ENCODE results near the gene VWA8.

GRCh38 chr13:41567363-41567762, 393.5 kb downstream of the VWA8 start:
- TF ChIP-seq, protein P1, sequence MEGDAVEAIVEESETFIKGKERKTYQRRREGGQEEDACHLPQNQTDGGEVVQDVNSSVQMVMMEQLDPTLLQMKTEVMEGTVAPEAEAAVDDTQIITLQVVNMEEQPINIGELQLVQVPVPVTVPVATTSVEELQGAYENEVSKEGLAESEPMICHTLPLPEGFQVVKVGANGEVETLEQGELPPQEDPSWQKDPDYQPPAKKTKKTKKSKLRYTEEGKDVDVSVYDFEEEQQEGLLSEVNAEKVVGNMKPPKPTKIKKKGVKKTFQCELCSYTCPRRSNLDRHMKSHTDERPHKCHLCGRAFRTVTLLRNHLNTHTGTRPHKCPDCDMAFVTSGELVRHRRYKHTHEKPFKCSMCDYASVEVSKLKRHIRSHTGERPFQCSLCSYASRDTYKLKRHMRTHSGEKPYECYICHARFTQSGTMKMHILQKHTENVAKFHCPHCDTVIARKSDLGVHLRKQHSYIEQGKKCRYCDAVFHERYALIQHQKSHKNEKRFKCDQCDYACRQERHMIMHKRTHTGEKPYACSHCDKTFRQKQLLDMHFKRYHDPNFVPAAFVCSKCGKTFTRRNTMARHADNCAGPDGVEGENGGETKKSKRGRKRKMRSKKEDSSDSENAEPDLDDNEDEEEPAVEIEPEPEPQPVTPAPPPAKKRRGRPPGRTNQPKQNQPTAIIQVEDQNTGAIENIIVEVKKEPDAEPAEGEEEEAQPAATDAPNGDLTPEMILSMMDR (IDR thresholded peaks at IDR 0.05), result no peak
- TF ChIP-seq POLR2A (IDR thresholded peaks at IDR 0.05), result no peak
